Loucy (cell line): ENCODE data around the gene UQCC2.

Experiments used
- H2AFZ ChIP-seq: fragments of 200-600 bp; sonication (generic); 2 replicates; pipeline ENCODE4 v1.6.0; 2016; ENCODE audit warnings: antibody characterized with exemption, mild to moderate bottlenecking, low read length, moderate library complexity
- H3F3A ChIP-seq: fragments of 200-600 bp; 2 replicates; pipeline ENCODE4 v1.6.0; 2016; ENCODE audit warnings: antibody characterized with exemption, low read depth, mild to moderate bottlenecking
- H3K27me3 ChIP-seq: fragments of 200-600 bp; sonication (generic); 2 replicates; pipeline ENCODE4 v1.6.1; 2014; ENCODE audit warnings: low read length, mild to moderate bottlenecking; ENCODE audit not compliant: insufficient read depth, poor library complexity, severe bottlenecking
- H3K36me3 ChIP-seq: fragments of 200-600 bp; sonication (generic); 2 replicates; pipeline ENCODE4 v1.6.1; 2016; ENCODE audit warnings: low read length; ENCODE audit not compliant: insufficient read depth
- H3K4me1 ChIP-seq: fragments of 200-600 bp; sonication (generic); 2 replicates; pipeline ENCODE4 v1.5.1; 2014; ENCODE audit warnings: low read length, mild to moderate bottlenecking; ENCODE audit not compliant: insufficient read depth, poor library complexity, severe bottlenecking
- H3K4me2 ChIP-seq: fragments of 200-600 bp; sonication (generic); 2 replicates; pipeline ENCODE4 v1.6.0; 2014; ENCODE audit warnings: antibody characterized with exemption, low read length, low read depth, mild to moderate bottlenecking; ENCODE audit not compliant: poor library complexity, severe bottlenecking
- H3K4me3 ChIP-seq: fragments of 200-600 bp; sonication (generic); 2 replicates; pipeline ENCODE4 v1.5.1; 2014; ENCODE audit warnings: low read length, mild to moderate bottlenecking, mixed read lengths; ENCODE audit not compliant: poor library complexity, severe bottlenecking
- H3K79me2 ChIP-seq: fragments of 200-600 bp; sonication (generic); 2 replicates; pipeline ENCODE4 v1.6.1; 2014; ENCODE audit warnings: low read length; ENCODE audit not compliant: insufficient read depth
- H3K9ac ChIP-seq: fragments of 200-600 bp; sonication (generic); 2 replicates; pipeline ENCODE4 v1.6.0; 2014; ENCODE audit warnings: mild to moderate bottlenecking, low read depth, low read length, moderate library complexity; ENCODE audit not compliant: poor library complexity, severe bottlenecking
- H3K9me2 ChIP-seq: fragments of 200-600 bp; sonication (generic); replicated peaks from 2 replicates; pipeline ENCODE4 v1.6.1; 2016; ENCODE audit warnings: low read depth, low read length, mixed read lengths
- H3K9me3 ChIP-seq: fragments of 200-600 bp; sonication (generic); 2 replicates; pipeline ENCODE4 v1.6.1; 2014; ENCODE audit warnings: mild to moderate bottlenecking, antibody characterized with exemption, low read length, low read depth; ENCODE audit not compliant: insufficient read depth
- H4K20me1 ChIP-seq: fragments of 200-600 bp; sonication (generic); 2 replicates; pipeline ENCODE4 v1.6.0; 2014; ENCODE audit warnings: antibody characterized with exemption, low read length, mild to moderate bottlenecking; ENCODE audit not compliant: insufficient read depth, poor library complexity, severe bottlenecking
- CTCF ChIP-seq: fragments of 200-600 bp; sonication (generic); conservative IDR thresholded peaks from 2 replicates; pipeline ENCODE4 v1.5.1; 2014; ENCODE audit warnings: mild to moderate bottlenecking, antibody characterized with exemption, low read length
- EZH2phosphoT487 ChIP-seq: fragments of 200-600 bp; IDR thresholded peaks from 2 replicates; pipeline ENCODE4 v1.6.1; 2018; ENCODE audit warnings: antibody characterized with exemption, mild to moderate bottlenecking, moderate library complexity, borderline replicate concordance

The UQCC2 gene

DNA sequence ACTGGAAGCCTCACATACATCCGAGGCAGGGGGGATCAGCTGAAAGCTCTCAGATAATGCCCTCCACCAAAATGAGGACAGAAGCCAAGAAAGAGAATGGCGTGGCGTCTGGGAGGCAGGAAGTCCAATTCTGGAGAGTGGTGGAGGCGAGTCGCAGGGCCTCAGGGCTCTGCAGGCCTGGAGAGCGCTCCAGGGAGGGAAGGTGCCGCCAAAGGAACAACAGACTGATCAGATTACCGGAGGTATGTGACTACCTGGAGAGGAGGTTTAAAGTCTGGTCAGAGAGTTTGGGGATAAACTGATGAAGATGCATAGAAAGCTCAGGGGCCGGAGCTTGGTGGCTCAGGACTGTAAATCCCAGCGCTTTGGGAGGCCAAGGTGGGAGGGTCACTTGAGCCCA lies 46.4 kb upstream of the UQCC2 start:
- no peaks in the 10 kb centered on the region for H3K9me2 ChIP-seq
- H2AFZ ChIP-seq: no peak overlapping the region
- no peaks in the 10 kb centered on the region for H3K36me3 ChIP-seq
- no peaks in the 10 kb centered on the region for H3F3A ChIP-seq
- no peaks in the 10 kb centered on the region for H3K9me3 ChIP-seq
- no peaks in the 10 kb centered on the region for H3K79me2 ChIP-seq
- TF ChIP-seq EZH2phosphoT487 (no peak), CTCF (no peak)
- no peak overlapping the region for H3K4me2 ChIP-seq
- H3K4me1 ChIP-seq: peaks cover 22% of the 10 kb centered on the region
- no peak overlapping the region for H3K4me3 ChIP-seq
- H3K27me3 ChIP-seq: no peaks in the 10 kb centered on the region
- no peak overlapping the region for H3K9ac ChIP-seq
- no peaks in the 10 kb centered on the region for H4K20me1 ChIP-seq

- Histone ChIP-seq H3K9ac (no peak overlapping the region), H2AFZ (no peak overlapping the region), H3K27me3 (no peaks in the 10 kb centered on the region), H3K9me3 (no peaks in the 10 kb centered on the region), H3K9me2 (no peaks in the 10 kb centered on the region), H3F3A (no peaks in the 10 kb centered on the region), H3K79me2 (no peaks in the 10 kb centered on the region), H3K36me3 (no peaks in the 10 kb centered on the region), H3K4me1 (peaks cover 27% of the 10 kb centered on the region), H3K4me3 (no peak overlapping the region), H4K20me1 (no peaks in the 10 kb centered on the region), H3K4me2 (no peak overlapping the region)
- TF ChIP-seq CTCF (no peak), EZH2phosphoT487 (no peak)
These were observed 45.6 kb upstream of the UQCC2 start for GRCh38 chr6:33757113-33757512.

DNA sequence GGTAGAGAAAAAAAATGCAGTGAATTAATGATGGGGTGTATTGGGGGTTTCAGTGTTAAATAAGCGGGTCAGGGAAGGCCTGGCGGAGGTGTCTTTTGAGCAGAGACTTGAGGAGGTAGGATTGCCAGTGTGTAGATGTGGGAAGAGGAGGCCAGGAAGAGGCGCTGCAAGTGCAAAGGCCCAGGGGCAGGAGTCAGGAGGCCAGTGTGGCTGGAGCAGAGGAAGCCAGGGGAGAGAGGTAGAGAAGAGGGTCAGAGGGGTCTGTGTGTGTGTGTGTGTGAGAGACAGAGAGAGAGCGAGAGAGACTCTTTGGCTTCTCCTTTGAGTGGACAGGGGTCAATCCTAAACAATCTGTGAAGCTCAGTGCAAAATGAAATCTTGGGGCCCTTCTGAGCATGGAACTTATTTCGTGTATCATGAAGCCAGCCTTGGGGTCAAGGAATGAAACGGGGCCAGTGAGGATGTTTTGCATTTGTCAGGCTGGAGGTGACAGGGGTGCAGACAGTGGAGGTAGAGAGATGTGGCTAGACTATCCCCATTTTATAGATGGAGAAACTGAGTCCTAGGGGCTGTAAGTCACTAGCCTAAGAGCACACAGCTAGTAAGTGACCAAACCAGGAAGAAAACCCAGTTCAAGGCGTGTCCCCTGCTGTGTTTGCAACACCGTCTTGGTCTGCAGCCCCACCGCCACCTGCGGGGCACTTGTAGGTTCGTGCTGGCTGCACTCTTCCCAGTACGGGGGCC lies 44.9 kb upstream of the UQCC2 start:
- Histone ChIP-seq H3K27me3 (no peaks in the 10 kb centered on the region), H4K20me1 (no peaks in the 10 kb centered on the region), H3K36me3 (no peaks in the 10 kb centered on the region), H3K4me2 (no peak overlapping the region), H3K79me2 (no peaks in the 10 kb centered on the region), H3K4me3 (no peak overlapping the region), H3K9me3 (no peaks in the 10 kb centered on the region), H3F3A (no peaks in the 10 kb centered on the region), H3K9me2 (no peaks in the 10 kb centered on the region), H3K9ac (no peak overlapping the region), H2AFZ (no peak overlapping the region), H3K4me1 (peaks cover 20% of the 10 kb centered on the region)
- TF ChIP-seq EZH2phosphoT487 (no peak), CTCF (no peak)
